ENCODE results near the gene DIDO1.

DNA sequence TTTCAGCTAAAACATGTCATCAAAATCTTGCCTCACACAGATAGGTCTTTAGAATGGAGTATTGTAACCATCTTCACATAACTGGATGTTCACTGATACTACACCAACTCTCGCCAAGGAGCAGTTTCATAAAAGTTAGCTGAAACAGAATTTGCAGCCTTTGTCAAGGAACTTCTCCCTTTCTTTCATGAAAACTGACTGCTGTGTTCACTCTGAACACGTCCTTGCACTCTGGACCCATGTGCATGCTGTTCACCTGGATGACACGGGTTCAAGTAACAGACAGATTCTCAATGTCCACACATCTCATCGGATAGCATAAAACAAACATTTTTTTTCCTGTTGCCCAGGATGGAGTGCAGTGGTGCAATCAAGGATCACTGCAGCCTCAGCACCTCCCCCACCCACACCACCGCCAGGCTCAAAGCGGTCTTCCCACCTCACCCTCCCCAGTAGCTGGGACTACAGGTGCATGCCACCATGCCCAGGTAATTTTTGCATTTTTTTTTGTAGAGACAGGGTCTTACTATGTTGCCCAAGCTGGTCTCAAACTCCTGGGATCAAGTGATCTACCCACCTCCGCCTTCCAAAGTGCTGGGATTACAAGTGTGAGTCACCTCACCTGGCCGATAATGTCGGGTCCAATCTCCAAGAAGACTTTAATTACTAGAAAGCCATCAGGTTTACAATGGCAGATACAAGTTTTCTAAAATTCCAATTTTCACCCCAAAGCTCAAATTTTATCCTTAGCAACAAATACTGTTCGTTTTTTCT, 9.4 kb downstream of the DIDO1 start:
- TF ChIP-seq, protein P1, sequence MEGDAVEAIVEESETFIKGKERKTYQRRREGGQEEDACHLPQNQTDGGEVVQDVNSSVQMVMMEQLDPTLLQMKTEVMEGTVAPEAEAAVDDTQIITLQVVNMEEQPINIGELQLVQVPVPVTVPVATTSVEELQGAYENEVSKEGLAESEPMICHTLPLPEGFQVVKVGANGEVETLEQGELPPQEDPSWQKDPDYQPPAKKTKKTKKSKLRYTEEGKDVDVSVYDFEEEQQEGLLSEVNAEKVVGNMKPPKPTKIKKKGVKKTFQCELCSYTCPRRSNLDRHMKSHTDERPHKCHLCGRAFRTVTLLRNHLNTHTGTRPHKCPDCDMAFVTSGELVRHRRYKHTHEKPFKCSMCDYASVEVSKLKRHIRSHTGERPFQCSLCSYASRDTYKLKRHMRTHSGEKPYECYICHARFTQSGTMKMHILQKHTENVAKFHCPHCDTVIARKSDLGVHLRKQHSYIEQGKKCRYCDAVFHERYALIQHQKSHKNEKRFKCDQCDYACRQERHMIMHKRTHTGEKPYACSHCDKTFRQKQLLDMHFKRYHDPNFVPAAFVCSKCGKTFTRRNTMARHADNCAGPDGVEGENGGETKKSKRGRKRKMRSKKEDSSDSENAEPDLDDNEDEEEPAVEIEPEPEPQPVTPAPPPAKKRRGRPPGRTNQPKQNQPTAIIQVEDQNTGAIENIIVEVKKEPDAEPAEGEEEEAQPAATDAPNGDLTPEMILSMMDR (conservative IDR thresholded peaks at IDR 0.05 in 1 of 2, IDR thresholded peaks at IDR 0.05 in 1 of 2; ENCODE audit: extremely low read depth in 1 of 2, insufficient read depth in 1 of 2, low read depth in 1 of 2, low read length in 2 of 2): no peak
- no peak for TF ChIP-seq EZH2 (IDR thresholded peaks at IDR 0.05; ENCODE audit: borderline replicate concordance, low read length)

Data from mammary epithelial cell (primary cell).